Left ventricle myocardium superior (tissue), 1 donor: ENCODE measurements around the gene DLD. TPM values are rescaled to one million over a fixed set of nuclear protein-coding genes. Genes with fewer than 3 reads are reported as not detected.
"Not testable (repeated sequence)": the region's sequence is repeated elsewhere in the genome, so short reads cannot be mapped to it uniquely, and the experiment has no call there.

Source experiments
- ATAC-seq: fragments of 200-7000 bp; cut with Tn5 transposase; one replicate; pipeline ENCODE4 v1.9.1; 2020; ENCODE audit warnings: mild to moderate bottlenecking, moderate library complexity
- DNase-seq: peaks from one replicate; pipeline ENCODE4 v3.0.0-alpha.2; 2020
- intact Hi-C: fragments of 100-400 bp; cut with micrococcal nuclease; formaldehyde crosslinking; loops from one replicate; pipeline ENCODE4 v1.11.0; 2022
- long read RNA-seq: library from polyadenylated mRNA; unstranded; transcript quantifications from one replicate; pipeline ENCODE4 v2.0.0, GENCODE V29; 2021
- total RNA-seq: library from RNA; stranded (reverse); fragmentation: NEBNext Ultra II Directional; extraction: Animal tissue kit (Norgen Biotek cat#: 25700); gene quantifications from one replicate; pipeline ENCODE4 v1.2.1, GENCODE V29; 2021
- donor health status: DM: no; HTN: yes; CAD: no; lungs with severe emphysema.

Gene DLD, protein sequence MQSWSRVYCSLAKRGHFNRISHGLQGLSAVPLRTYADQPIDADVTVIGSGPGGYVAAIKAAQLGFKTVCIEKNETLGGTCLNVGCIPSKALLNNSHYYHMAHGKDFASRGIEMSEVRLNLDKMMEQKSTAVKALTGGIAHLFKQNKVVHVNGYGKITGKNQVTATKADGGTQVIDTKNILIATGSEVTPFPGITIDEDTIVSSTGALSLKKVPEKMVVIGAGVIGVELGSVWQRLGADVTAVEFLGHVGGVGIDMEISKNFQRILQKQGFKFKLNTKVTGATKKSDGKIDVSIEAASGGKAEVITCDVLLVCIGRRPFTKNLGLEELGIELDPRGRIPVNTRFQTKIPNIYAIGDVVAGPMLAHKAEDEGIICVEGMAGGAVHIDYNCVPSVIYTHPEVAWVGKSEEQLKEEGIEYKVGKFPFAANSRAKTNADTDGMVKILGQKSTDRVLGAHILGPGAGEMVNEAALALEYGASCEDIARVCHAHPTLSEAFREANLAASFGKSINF
- 314 TPM for total RNA-seq
- long read RNA-seq, transcript DLD-201 (14 exons, 3,755 nt): major isoform, 858 of 923 reads
- long read RNA-seq, partial matches to known transcripts: 41 of 923 reads
- long read RNA-seq, other reads (novel, unspliced or antisense): 22 of 923 reads

DNA sequence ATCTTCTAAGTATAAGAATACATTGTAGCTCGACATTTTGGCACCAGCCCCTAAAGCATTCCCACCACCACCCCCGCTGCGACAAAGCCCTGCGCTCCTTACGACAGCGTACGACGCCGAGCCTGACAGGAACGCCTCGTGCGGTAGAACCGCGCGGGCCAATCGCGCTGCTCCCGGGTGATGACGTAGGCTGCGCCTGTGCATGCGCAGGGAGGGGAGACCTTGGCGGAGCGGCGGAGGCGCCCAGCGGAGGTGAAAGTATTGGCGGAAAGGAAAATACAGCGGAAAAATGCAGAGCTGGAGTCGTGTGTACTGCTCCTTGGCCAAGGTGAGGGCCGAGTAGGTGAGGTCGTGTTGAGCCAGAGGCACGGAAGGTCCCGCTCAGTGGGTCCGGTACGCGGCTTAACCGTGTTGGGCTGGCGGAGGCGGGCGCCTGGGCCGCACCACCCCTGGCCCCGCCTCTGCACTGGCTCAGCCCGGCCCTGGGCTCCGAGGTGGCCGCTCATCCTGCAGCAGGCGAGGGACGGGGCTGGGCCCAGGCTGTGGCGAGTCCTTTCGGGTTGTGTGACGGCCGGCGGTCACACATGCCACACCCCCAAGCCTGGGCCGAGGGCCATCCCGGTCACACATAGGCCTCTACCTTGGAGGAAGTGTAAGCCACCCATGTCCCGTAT is at the start of gene DLD:
DLD (plus strand) TSS at position 222 of the 674 bp plus-strand sequence; CDS start at position 290, 68 bp downstream.
- peak; percentile 99 for ATAC-seq
- DNase-seq: peak; percentile 97
- intact Hi-C loops: no loop called here

DNA sequence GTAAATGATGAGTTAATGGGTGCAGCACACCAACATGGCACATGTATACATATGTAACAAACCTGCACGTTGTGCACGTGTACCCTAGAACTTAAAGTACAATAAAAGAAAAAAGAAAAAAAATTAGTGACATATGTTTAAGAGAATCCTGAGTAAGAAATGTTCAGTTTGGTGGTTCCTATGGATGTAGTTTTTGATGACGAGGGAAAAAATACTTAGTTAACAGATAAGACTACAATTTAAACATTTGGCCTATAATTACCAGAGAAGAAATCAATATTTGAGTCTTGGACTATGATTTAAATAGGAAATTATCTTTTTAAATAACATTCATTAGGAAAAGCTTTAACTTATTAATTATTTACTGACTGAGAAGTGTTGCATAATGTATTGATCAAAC is 48.8 kb upstream of the DLD start:
- ATAC-seq (no peak), DNase-seq (no peak)
- intact Hi-C loops: no loop called here

DNA sequence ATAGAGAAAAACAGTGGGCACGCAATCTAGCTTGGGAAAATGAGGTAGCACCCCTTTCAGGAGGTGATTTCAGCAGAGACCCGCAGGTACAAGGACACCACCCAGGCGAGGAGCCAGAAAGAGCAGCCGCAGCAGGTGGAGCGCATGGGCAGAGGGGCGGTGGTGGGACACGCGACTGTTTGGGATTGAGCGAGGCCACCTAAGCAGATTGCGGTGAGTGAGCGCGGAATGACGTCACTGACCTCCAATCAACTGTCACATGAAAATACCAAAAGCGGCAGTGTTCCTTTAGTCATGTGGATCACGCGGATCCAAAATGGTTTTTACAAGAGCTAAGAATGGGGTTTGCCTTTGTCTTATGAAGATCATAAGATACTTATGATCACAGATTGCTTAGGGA is 47.8 kb upstream of the DLD start:
- intact Hi-C loops: no loop called here
- DNase-seq: no peak
- no peak for ATAC-seq

DNA sequence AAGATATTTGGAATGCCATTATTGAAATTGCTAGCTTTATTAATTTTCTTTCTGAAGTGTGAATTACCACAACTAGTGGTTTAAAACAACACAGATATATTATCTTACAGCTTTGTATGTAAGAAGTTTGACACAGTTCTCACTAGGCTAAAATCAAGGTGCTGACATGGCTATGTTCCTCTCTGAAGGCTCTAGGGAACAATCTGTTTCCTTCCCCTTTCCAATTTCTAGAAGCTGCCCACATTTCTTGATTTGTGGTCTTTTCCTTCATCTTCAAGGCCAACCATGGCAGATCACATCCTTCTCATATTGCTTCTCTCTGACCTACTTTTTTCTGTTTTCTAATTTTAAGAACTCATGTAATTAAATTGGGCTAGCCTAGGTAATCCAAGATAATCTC is 44.7 kb upstream of the DLD start:
- ATAC-seq (peak; percentile 24), DNase-seq (no peak)
- intact Hi-C loops: no loop called here

DNA sequence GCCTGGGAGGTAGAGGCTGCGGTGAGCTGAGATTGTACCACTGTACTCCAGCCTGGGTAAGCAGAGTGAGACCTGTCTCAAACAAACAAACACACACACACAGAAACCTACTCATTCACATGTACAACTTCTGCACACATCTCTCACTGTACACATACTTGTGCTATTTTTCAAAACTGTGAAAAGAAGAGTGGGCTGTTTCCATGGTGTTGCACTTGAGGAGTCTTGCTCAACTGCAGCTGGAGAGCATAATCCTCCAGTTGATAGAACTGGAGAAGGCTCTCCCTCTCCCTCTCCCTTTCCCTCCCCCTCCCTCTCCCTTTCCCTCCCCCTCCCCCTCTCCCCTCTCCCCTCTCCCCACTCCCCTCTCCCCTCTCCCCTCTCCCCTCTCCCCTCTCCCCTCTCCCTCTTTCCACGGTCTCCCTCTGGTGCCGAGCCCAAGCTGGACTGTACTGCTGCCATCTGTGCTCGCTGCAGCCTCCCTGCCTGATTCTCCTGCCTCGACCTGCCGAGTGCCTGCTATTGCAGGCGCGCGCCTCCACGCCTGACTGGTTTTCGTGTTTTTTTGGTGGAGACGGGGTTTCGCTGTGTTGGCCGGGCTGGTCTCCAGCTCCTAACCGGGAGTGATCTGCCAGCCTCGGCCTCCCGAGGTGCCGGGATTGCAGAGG is 43.7 kb upstream of the DLD start:
- DNase-seq: no peak
- no peak for ATAC-seq
- intact Hi-C loops: no loop called here

DNA sequence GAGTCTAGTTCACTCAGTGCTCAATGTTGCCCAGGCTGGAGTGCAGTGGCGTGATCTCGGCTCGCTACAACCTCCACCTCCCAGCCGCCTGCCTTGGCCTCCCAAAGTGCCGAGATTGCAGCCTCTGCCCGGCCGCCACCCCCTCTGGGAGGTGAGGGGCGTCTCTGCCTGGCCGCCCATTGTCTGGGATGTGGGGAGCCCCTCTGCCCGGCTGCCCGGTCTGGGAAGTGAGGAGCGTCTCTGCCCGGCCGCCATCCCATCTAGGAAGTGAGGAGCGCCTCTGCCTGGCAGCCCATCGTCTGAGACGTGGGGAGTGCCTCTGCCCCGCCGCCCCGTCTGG is 43.2 kb upstream of the DLD start:
- intact Hi-C loops, ATAC-seq, DNase-seq: not testable (repeated sequence)

DNA sequence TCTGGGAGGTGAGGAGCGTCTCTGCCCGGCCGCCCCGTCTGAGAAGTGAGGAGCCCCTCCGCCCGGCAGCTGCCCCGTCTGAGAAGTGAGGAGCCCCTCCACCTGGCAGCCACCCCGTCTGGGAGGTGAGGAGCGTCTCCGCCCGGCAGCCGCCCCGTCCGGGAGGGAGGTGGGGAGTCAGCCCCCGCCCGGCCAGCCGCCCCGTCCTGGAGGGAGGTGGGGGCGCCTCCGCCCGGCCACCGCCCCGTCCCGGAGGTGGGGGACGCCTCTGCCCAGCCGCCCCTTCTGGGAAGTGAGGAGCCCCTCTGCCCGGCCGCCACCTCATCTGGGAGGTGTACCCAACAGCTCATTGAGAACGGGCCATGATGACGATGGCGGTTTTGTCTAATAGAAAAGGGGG is 42.8 kb upstream of the DLD start:
- intact Hi-C loops, DNase-seq, ATAC-seq: not testable (repeated sequence)

DNA sequence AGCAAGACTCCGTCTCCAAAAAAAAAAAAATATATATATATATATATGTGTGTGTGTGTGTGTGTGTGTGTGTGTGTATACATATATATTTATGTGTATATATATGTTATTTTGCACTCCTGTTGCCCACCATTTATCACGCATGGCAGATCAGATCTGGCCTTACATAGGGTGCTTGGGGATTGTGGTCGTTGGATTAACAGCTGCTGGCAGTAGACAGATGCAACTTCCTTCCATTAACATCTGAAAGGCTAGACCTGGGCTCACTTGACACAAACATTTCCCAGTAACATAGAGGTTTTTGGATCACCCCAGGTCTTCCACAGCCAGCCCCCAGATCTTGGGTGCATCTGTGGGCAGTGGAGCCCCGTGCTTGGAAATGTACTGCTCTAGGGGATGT is 40.8 kb upstream of the DLD start:
- no peak for DNase-seq

DNA sequence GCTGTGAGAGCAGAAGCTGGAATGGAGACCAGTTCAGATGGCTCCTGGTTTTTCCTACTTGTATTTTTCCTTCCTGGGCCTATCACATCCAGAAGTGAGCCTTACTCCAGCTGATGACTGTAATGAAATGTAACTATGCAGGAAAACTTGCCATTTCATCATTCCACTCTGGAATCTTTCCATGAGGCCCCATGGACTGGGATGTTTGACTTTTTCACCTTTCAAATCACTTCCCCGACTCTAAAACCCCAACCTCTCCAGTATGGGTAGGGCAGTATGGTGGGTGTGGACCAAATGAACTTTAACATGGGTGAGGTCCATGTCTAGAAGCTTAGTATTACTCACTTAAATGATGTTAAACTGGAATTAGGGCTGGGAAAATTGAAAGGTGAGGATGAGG is 40.3 kb upstream of the DLD start:
- ATAC-seq: no peak
- DNase-seq: no peak
- intact Hi-C loops: no loop called here

More for the DNA sequence above, 40.8 kb upstream of the DLD start:
- ATAC-seq: no peak
- intact Hi-C loops: no loop called here

DNA sequence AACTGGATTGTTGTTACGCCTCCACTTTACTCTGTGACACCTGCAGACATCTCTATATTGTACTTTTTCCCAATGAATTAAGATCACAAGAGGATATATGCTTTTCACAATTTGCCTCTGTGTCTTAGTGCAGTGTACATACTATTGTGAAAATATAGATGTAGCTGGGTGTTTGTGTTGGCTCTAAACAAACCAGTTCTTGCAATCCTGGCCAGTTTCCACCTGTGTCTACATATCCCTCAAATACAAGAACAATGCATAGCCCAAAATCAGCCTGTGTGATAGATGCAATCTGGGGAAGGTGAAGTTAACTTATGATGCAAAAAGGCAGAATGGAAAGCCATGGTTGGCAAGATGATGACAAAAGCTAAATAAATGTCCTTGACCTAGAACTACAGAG is 36.5 kb upstream of the DLD start:
- DNase-seq: no peak
- no peak for ATAC-seq
- intact Hi-C loops: no loop called here

DNA sequence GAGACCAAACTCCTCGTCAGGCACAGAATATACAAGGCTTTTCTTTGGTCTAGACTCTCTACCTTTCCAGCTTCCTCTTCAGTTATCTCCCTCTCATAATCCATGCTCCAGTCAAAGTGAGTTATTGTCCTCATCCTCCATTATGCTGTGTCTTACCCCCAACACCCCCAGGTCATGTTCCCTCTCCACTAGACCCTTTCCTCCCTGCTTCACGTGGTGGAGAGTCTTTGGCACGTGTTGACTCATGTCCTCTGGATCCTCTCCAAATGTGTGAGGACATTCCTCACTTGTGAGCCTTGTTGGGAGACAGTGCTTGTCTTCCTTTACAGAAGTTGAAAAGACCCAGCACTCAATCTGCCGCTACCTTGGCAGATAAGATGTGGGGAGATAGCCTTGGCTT is 36.0 kb upstream of the DLD start:
- intact Hi-C loops: no loop called here
- no peak for ATAC-seq
- no peak for DNase-seq

DNA sequence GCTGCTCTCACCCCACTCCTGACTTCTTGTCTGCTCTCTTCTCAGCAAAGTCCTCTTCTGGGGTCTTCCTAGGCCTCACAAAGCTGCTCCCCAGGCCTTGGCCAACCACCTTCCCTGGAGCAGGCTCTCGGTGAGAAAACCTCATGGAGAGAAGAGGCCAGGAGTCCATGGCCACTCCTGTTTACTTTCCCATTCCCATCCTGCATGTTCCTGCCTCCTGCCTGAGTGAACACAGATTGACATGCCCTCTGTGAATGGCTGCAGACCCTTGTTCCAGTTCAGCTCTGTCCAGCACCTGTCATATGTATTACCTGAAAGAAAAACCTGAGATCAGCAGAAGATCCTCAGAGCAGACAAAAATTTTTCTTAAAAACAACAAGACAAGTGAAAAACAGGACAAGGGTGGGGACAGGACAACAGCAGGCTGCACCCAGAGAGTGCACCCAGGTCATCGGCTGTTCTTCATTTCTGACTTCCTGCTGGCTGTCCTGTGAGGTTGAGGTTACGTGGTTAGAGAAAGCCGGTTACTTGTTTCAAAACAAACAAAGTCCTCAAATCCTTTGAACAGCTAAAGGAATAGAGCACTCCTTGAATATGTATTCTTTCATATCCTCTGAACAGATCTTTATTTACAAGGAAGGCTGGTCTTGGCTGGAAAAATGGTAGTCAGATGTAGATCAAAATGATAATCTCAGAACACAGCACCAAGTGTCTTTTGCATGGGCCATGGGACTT is 34.0 kb upstream of the DLD start:
- DNase-seq (no peak), ATAC-seq (no peak)
- intact Hi-C loops: no loop called here

DNA sequence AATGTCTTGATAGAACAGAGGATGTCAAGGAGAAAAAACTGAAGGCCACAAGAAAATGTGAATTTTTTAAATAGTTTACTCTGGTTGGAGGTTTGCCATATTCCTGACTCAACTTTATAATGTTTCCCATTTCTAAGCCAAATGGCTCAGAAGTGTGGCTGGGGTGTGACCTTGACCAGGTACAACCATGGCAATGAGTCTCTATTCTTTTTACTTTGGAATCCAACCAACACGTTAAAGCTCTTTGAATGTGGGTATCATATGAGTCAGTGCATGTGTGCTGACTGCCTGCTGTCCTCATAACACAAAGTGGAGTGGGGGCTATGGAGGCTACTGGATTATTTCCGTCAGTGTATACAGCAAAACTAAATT is 33.5 kb upstream of the DLD start:
- ATAC-seq: no peak
- intact Hi-C loops: no loop called here
- no peak for DNase-seq

DNA sequence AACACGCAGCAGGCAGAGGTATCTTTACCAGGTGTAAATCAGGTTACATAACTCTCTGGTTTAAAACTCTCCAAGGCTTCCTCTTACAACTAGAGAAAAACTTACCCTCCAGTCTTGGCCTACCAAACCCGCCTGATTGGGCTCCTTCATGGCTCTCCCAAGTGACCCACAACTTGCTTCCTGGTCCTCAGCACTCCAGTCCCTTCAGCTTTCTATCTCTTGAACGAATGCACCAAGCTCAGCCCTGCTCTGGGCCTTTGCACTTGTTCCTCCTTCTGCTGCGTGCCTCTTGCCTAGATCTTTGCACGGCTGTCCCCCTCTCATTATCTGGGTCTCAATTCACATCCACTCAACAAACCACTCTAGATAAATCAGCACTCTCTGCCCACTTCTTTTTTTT is 32.7 kb upstream of the DLD start:
- ATAC-seq: no peak
- intact Hi-C loops: no loop called here
- no peak for DNase-seq

DNA sequence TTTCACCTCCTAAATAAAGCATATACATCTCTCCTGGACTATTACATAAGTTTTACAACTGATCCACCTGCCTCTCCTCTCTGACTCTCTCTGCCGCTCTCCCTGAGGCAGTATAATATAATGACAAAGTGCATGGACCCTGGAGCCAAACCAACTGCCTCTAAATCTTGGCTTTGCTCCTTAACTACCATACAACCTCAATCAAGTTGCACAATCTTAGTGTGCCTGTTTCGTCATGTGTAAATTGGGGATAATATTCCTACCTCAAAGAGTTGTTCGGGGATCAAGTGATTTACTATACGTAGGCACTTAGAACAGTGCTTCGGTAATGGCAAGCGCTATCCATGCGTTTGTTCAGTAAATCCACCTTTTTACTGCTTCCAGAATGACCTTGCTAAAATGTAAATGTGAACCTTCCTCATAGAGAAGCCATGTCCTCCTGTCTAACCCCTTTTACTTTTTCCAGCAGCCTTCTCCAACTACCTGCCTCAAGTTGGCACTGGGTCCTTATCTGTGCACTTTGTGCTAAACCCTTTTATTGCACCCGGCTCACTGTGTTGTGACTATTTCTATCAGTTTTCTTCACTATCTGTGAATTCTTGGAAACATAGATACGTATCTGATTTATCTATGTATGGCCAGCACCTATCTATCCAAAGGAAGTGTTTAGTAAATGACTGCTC is 30.6 kb upstream of the DLD start:
- ATAC-seq: no peak
- intact Hi-C loops: no loop called here
- DNase-seq: no peak

DNA sequence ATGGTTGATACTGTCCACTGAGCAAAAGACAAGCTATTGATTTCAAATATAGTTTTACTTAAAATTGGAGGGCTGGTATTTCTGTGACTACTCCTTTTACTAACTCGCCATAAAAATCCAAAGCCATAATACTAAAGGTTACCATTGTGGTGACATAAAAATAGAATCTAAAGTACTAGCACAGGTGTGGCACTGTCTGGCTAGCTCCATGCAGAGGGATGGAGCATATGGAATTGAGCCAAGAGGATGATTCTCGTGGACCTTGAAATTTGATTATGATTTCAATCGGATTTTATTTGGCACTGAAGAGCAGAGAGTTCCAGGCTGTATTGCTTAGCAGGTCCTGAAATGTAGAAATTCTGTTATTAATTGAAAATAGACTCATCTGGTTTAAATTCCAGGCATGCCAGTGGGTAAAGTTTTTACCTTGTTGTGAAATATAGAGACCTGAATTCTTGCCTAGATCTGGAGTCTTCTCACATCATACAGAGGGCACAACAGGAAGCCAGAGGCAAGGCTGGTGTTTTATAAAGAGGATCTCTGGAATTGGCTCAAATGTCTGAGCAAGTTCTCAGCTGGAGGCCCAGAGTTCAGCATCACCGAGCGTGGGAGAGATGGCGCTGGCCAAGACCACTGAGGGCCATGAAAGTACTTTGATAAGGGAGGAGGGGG is 29.9 kb upstream of the DLD start:
- intact Hi-C loops: no loop called here
- DNase-seq (no peak), ATAC-seq (no peak)

DNA sequence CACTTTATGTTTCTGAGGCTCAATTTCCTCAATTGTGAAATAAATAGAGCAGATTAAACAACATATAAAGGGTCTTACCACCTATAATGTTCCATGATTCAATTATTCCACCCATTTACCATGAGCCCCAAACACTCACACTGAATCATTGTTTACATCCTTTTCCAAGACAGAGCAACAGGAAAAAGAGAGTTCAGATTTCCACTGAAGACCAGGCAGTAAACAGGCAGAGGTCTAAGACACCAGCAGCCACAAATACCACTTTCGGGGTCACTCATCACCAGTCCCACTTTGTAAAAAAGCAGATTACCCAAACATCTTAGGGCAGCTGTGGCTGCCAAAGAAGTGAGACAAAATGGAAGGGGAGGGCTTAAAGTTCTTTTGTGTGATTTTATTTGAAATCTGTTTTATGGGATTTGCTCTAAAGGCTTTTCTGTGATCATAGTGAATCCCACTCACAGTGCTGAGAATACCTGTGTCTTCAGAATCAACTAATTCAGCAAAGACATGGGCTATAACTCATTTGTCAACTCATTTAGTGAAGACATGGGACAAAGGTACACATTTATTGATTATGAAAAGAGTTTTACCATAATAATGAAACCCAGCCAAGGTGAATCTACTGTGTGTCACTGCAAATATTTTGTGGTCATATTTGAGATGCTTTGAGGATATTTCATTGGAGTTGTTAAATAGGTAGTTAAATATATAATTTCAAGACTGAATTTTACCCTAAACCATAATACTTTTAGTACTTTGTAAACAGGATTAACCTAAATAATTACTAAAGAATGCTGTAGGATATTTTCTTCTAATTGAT is 24.8 kb upstream of the DLD start:
- intact Hi-C loops: no loop called here
- ATAC-seq (no peak), DNase-seq (no peak)
